AG09309 (cell line): ENCODE data around the gene MYO16.

ENCODE experiments used
- DNase-seq: peaks from one replicate; pipeline ENCODE4 v3.0.0-alpha.2; 2010; ENCODE audit warnings: low read depth
- H3K4me3 ChIP-seq: 2 replicates; pipeline ENCODE4 v1.5.1; 2011; ENCODE audit warnings: mild to moderate bottlenecking, low read depth, low read length, moderate library complexity; ENCODE audit not compliant: control insufficient read depth
- TF ChIP-seq, protein P1 (sequence below): IDR thresholded peaks from 2 replicates; pipeline ENCODE4 v1.5.1; 2011; ENCODE audit warnings: mild to moderate bottlenecking, low read depth, low read length, inconsistent platforms; ENCODE audit not compliant: insufficient read depth, control insufficient read depth; ENCODE audit errors: missing control alignments

Gene MYO16

DNA sequence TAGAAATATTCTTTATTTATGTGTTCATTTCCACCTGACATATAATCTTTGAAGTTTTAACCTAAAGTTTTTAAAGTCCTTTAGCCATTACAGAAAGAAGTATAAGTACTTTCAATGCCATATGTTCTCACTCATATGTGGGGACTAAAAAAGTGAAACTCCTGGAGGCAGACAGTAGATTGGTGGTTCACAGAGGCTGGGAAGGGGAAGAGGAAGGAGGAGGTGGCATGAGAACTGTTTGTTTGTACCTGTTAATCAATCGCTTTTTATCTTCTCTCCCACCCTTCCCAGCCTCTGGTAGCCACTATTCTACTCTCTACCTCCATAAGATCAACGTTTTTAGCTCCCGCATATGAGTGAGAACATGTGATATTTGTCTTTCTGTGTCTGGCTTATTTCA, 131.1 kb downstream of the MYO16 start:
- H3K4me3 ChIP-seq = no peak overlapping the region
- TF ChIP-seq, protein P1, sequence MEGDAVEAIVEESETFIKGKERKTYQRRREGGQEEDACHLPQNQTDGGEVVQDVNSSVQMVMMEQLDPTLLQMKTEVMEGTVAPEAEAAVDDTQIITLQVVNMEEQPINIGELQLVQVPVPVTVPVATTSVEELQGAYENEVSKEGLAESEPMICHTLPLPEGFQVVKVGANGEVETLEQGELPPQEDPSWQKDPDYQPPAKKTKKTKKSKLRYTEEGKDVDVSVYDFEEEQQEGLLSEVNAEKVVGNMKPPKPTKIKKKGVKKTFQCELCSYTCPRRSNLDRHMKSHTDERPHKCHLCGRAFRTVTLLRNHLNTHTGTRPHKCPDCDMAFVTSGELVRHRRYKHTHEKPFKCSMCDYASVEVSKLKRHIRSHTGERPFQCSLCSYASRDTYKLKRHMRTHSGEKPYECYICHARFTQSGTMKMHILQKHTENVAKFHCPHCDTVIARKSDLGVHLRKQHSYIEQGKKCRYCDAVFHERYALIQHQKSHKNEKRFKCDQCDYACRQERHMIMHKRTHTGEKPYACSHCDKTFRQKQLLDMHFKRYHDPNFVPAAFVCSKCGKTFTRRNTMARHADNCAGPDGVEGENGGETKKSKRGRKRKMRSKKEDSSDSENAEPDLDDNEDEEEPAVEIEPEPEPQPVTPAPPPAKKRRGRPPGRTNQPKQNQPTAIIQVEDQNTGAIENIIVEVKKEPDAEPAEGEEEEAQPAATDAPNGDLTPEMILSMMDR = no peak
- no peak for DNase-seq

DNA sequence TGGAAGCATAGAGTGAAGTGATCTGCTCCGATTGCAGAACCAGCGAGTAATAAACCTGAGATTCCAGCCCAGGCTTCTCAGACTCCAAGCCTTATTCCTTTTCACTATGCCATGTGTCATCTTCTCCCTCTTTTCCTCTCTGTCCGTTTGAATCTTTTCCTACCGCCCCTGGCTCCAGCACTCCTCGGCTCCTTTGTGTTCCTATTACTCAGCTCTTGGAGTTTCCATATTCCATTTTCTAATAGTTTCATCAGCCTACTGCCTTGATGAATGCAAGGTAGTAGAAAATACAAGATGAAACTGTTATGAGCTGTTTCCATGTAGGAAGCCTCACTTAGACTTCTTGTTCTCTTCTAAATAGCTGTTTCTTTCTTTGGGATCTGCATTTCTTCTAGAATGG, 138.6 kb downstream of the MYO16 start:
- TF ChIP-seq, protein P1 = no peak
- no peak overlapping the region for H3K4me3 ChIP-seq
- no peak for DNase-seq

DNA sequence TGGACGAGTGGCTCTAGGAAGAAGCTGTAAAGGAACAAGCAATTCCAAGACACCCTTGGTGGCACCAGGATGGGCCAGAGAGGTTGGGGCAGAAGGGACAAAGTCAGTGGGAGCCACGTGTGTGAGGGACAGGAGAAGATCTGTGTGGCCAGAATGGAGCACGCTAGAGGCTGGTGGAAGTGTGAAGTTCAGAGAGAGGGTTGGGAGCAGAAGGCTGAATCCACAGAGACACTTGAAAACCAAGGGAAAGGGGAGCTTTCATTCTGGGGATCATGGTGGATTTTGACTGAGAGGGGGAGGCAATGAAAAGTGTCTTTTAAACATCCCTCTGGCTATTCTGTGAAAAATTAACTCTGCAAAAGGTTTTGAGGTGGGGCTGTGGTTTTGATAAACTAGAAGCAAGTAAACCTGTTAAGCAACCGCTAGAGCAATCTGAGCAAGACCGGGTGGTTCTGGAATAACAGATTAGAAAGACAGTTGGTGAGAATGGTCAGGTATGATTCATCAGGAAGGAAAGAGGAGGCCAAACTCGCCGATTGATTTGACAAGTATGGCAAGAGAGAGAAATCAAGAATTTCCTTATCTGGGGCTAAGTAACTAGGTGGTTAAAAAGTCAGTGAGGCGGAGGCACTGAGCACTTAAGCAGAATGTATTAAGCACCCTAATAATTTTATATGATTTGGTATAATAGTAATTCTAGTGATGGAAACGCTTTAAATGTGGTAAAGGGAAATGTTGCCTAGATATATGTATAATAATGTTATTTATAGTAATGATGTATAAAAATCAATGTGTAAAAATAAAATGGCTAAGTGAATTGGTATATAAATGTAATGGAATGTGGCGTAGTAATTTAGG, 140.0 kb downstream of the MYO16 start:
- no peak for DNase-seq
- TF ChIP-seq, protein P1 = no peak
- no peak overlapping the region for H3K4me3 ChIP-seq

DNA sequence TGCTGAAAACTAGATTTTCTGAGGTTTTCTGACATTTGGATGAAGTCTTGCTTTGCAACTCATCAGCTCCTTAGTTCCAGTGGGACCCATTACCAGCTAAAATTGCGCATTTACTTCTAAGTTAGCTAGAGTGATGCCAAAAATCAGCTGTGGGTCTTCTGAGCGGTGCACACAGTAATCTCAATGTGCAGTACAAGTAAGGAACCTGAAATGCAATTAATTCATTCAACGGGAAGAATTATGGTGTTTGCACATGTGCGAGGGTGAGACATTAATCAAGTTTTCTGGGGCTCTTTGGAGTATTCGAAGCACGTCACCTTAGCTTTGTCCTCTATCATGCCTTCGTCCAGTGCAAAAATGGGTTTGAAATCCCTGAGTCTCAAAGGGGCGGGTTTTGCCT, 146.2 kb downstream of the MYO16 start:
- TF ChIP-seq, protein P1 = no peak
- H3K4me3 ChIP-seq = no peak overlapping the region
- no peak for DNase-seq

DNA sequence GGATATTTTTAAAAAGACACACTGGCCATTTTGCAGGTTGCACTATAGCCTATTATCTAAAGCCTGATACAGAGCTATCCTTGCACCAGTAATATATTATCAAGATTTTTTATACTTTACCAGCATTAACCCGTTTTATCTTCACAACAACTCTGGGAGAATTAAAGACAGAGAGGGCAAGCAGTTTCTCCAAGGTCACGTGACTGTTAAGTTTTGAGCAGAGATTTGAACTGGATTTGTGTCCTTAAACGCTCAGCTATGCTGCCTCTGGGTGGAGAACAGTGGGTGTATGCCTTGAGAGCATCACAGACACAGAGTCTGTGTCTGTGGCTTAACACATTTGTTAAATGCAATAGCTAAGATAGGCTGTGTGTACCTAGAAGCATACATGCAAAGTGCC, 147.2 kb downstream of the MYO16 start:
- TF ChIP-seq, protein P1 = no peak
- no peak overlapping the region for H3K4me3 ChIP-seq

DNA sequence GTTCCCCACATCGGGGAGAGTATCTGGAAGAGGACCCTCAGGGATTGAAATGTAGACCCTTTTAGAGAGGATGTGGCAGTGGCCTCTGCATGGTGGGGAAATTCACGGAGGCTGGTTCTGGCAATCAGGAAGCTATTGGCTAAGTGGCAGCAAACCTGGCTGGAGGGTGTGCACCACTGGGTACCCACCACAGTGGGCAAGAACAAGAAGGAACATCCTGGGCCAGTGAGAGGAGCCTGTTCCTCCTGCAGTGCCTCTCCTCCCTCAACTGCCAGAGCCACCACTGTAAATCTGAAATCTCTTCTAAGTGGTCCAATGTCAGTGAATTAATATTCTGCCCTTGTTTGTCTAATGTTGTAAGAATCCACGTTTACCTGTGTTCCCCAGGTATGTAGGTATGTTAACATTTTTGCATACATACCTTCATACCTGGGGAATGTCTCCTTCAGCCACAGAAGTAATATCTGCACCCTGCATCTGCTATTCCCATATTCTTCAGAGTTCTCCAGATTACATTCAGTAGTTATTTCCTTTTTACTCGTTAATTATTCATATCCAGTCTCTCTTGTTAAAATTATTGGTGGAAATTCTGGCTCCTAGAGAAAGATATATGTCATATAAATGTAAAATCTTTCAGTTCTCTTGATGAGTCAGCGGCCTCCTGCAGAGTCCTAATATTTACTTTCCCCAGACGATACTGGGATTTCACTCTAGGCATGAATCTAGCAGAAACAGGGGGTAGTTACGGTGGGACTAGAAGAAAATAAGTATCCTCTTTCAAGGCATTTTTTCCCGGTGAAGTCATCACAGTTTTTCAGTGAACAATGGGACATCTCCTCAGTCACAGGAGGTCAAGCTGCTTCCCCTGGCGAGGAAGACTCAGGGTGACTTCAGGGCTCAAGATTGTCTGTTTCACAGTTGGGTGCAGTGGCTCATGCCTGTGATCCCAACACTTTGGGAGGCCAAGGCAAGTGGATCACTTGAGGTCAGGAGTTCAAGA, 148.3 kb downstream of the MYO16 start:
- no peak for DNase-seq
- H3K4me3 ChIP-seq = no peak overlapping the region
- TF ChIP-seq, protein P1 = no peak

More for the DNA sequence above, 147.2 kb downstream of the MYO16 start:
- DNase-seq = no peak
